Measurements from ENCODE around the gene TMEM35A. TPM values are rescaled to one million over a fixed set of nuclear protein-coding genes. Genes with fewer than 3 reads are reported as not detected.

Gene TMEM35A
- total RNA-seq, 2 donors from 2014 or later = 0.76 to 3.9 TPM

- DNase-seq (no peak), ATAC-seq (no peak)
- intact Hi-C loops (cut with DNase I, micrococcal nuclease) = no loop called here
Observed at GRCh38 chrX:101136235-101136634, 57.6 kb downstream of the TMEM35A start.

Other genes with a start within 250 kb of the TMEM35A start
- gene NOX1, start 204.5 kb upstream of the TMEM35A start, total RNA-seq = 100 to 1,000 TPM in 1 of 2 donors, 10 to 100 TPM in 1; 94.9 to 103 TPM
- gene XKRX, start 150.0 kb upstream of the TMEM35A start, total RNA-seq = 1 to 10 TPM; 2.1 to 2.3 TPM
- not detected for gene ARL13A, start 109.2 kb upstream of the TMEM35A start, total RNA-seq
- 10 to 100 TPM; 22.8 to 29.9 TPM for gene TRMT2B, start 26.8 kb upstream of the TMEM35A start, total RNA-seq
- gene CENPI, start 19.3 kb downstream of the TMEM35A start, total RNA-seq = 1 to 10 TPM; 2.0 to 5.6 TPM
- gene DRP2, start 140.9 kb downstream of the TMEM35A start, total RNA-seq = under 1 TPM; 0.21 to 0.73 TPM
- under 1 TPM in 1 of 2 donors, not detected in 1; 0.20 TPM for gene TAF7L, start 212.5 kb downstream of the TMEM35A start, total RNA-seq